ENCODE measurements around the gene GPAM.

Gene GPAM

GRCh38 chr10:112227331-112227987 lies 43.9 kb upstream of the GPAM start:
- DNase-seq (ENCODE audit: low spot score), result no peak
- in situ Hi-C loops (cut with MboI; ENCODE audit: low sequenced_read_pairs, unreplicated experiment), result no loop called here
- no peak for TF ChIP-seq CTCF (IDR thresholded peaks at IDR 0.05; ENCODE audit: borderline replicate concordance, control extremely low read depth, extremely low read depth, insufficient read depth, missing control alignments)

- TF ChIP-seq CTCF (IDR thresholded peaks at IDR 0.05; ENCODE audit: borderline replicate concordance, control extremely low read depth, extremely low read depth, insufficient read depth, missing control alignments), result no peak
Measured at GRCh38 chr10:112226439-112227248, 43.1 kb upstream of the GPAM start.

GRCh38 chr10:112225771-112226438 lies 42.3 kb upstream of the GPAM start:
- no peak for DNase-seq (ENCODE audit: low spot score)
- TF ChIP-seq CTCF (IDR thresholded peaks at IDR 0.05; ENCODE audit: borderline replicate concordance, control extremely low read depth, extremely low read depth, insufficient read depth, missing control alignments), result no peak
- in situ Hi-C loops (cut with MboI; ENCODE audit: low sequenced_read_pairs, unreplicated experiment), result no loop called here

More at GRCh38 chr10:112226439-112227248, 43.1 kb upstream of the GPAM start:
- in situ Hi-C loops (cut with MboI; ENCODE audit: low sequenced_read_pairs, unreplicated experiment), result no loop called here
- DNase-seq (ENCODE audit: low spot score), result no peak

- in situ Hi-C loops (cut with MboI; ENCODE audit: low sequenced_read_pairs, unreplicated experiment), result no loop called here
- TF ChIP-seq CTCF (IDR thresholded peaks at IDR 0.05; ENCODE audit: borderline replicate concordance, control extremely low read depth, extremely low read depth, insufficient read depth, missing control alignments), result no peak
- DNase-seq (ENCODE audit: low spot score), result no peak
Measured at GRCh38 chr10:112224933-112225529, 41.5 kb upstream of the GPAM start.

- DNase-seq (ENCODE audit: low spot score), result no peak
- in situ Hi-C loops (cut with MboI; ENCODE audit: low sequenced_read_pairs, unreplicated experiment), result no loop called here
- no peak for TF ChIP-seq CTCF (IDR thresholded peaks at IDR 0.05; ENCODE audit: borderline replicate concordance, control extremely low read depth, extremely low read depth, insufficient read depth, missing control alignments)
Measured at GRCh38 chr10:112223725-112224124, 40.2 kb upstream of the GPAM start.

GRCh38 chr10:112222799-112223198 lies 39.2 kb upstream of the GPAM start:
- DNase-seq (ENCODE audit: low spot score), result no peak
- in situ Hi-C loops (cut with MboI; ENCODE audit: low sequenced_read_pairs, unreplicated experiment), result no loop called here
- TF ChIP-seq CTCF (IDR thresholded peaks at IDR 0.05; ENCODE audit: borderline replicate concordance, control extremely low read depth, extremely low read depth, insufficient read depth, missing control alignments), result no peak
